ENCODE measurements around the gene PDE8B. TPM values are rescaled to one million over a fixed set of nuclear protein-coding genes. Genes with fewer than 3 reads are reported as not detected.

The PDE8B gene
- total RNA-seq, 2 experiments from 2014 or later: not detected

GRCh38 chr5:77251921-77252320 lies 41.4 kb downstream of the PDE8B start:
- intact Hi-C loops (cut with micrococcal nuclease): no loop called here
- ChIA-PET POLR2A (no interaction called here), CTCF (interaction anchor here (0.5 kb wide), 1 partner anchor 19 kb away, joined by 3 read pairs; no protein-coding TSS in a partner anchor)

DNA sequence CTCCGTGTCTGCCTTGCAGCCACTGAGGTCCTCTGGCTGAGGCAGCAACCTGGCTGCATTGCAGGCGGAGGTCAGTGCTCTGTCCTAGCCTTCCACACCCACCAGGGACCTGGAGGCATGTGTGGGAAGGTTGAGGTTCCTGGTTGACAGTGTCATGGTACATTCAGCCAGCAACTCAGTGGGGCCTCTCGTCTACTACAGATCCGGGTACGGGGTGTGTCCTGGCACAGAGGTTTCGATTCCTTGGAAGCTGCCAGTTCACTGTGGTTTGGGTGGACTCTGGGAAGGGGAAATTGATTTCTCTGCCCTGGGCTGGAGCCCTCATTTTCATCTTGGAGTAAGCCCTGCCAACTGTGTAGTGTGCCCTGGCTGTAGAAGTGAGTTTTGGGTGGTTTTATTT lies 45.1 kb downstream of the PDE8B start:
- Mint-ChIP-seq H3K9me3 (peaks cover 3% of the 10 kb centered on the region), H3K36me3 (no peaks in the 10 kb centered on the region), H3K27ac (no peak overlapping the region), H3K4me3 (no peak overlapping the region), H3K4me1 (ENCODE audit: low read depth) (peaks cover 2% of the 10 kb centered on the region), H3K27me3 (peaks cover 4% of the 10 kb centered on the region)
- ChIA-PET CTCF (no interaction called here), POLR2A (no interaction called here)
- intact Hi-C loops (cut with micrococcal nuclease): no loop called here
- DNase-seq: no peak

More at GRCh38 chr5:77251921-77252320, 41.4 kb downstream of the PDE8B start:
- H3K27ac Mint-ChIP-seq: no peak overlapping the region
- no peaks in the 10 kb centered on the region for H3K36me3 Mint-ChIP-seq
- H3K27me3 Mint-ChIP-seq: peaks cover 4% of the 10 kb centered on the region
- no peak for DNase-seq
- no peaks in the 10 kb centered on the region for H3K4me1 Mint-ChIP-seq (ENCODE audit: low read depth)
- H3K9me3 Mint-ChIP-seq: peaks cover under 1% of the 10 kb centered on the region
- no peak overlapping the region for H3K4me3 Mint-ChIP-seq

DNA sequence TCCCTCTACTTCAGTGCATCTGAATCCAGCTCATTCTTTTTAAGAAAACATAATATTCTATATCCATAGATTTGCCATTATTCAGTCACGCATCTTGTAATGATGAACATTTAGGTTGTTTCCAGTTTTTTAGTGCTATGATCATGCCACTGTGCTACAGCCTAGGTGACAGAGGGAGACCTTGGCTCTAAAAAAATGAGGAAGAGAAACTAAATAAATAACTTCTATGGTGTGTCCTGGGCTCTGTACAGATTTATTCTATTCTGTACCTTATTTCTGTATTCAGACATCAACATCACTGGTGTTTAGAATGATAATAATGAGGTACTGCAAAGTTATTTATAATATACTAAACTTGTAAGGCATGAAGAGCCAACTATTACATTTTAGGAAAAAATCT lies 45.9 kb downstream of the PDE8B start:
- Mint-ChIP-seq H3K27ac (no peak overlapping the region), H3K9me3 (peaks cover 3% of the 10 kb centered on the region), H3K36me3 (no peaks in the 10 kb centered on the region), H3K27me3 (peaks cover 6% of the 10 kb centered on the region), H3K4me1 (ENCODE audit: low read depth) (peaks cover 2% of the 10 kb centered on the region), H3K4me3 (no peak overlapping the region)
- CTCF ChIA-PET: no interaction called here
- POLR2A ChIA-PET: no interaction called here
- DNase-seq: no peak
- intact Hi-C loops (cut with micrococcal nuclease): no loop called here

GRCh38 chr5:77258652-77259051 lies 48.2 kb downstream of the PDE8B start:
- ChIA-PET POLR2A (no interaction called here), CTCF (interaction anchor here (0.7 kb wide), 1 partner anchor 1872 kb away, joined by 3 read pairs; no protein-coding TSS in a partner anchor)
- H3K36me3 Mint-ChIP-seq: no peaks in the 10 kb centered on the region
- peaks cover 2% of the 10 kb centered on the region for H3K4me1 Mint-ChIP-seq (ENCODE audit: low read depth)
- peaks cover 4% of the 10 kb centered on the region for H3K27me3 Mint-ChIP-seq
- DNase-seq: no peak
- H3K27ac Mint-ChIP-seq: no peak overlapping the region
- H3K4me3 Mint-ChIP-seq: no peak overlapping the region
- peaks cover 3% of the 10 kb centered on the region for H3K9me3 Mint-ChIP-seq
- intact Hi-C loops (cut with micrococcal nuclease): no loop called here

- peaks cover 3% of the 10 kb centered on the region for H3K9me3 Mint-ChIP-seq
- peaks cover 2% of the 10 kb centered on the region for H3K4me1 Mint-ChIP-seq (ENCODE audit: low read depth)
- POLR2A ChIA-PET: no interaction called here
- no peaks in the 10 kb centered on the region for H3K36me3 Mint-ChIP-seq
- peaks cover 4% of the 10 kb centered on the region for H3K27me3 Mint-ChIP-seq
- no peak overlapping the region for H3K27ac Mint-ChIP-seq
- intact Hi-C loops (cut with micrococcal nuclease): no loop called here
- no peak for DNase-seq
- CTCF ChIA-PET: no interaction called here
- H3K4me3 Mint-ChIP-seq: no peak overlapping the region
Measured at GRCh38 chr5:77259476-77259875, 49.0 kb downstream of the PDE8B start.

DNA sequence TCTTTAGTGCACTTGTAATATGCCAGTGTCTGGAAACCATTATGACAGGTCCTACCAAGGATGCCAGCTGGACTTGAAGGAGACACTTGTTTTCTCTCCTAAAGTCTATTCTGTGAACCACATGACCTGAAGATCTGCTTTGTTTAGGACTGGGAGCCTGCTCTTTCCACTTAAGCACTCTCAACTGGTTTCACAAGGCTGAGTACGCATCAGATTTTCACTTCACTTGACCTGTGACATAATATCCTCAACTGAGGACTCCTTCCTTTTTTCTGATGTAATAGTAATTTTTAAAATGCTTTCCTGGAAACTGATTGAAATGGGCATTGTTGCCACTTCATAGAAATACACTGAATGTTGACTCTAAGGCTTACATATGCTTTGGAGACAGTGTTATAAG lies 52.2 kb downstream of the PDE8B start:
- CTCF ChIA-PET: no interaction called here
- Mint-ChIP-seq H3K4me3 (no peak overlapping the region), H3K4me1 (ENCODE audit: low read depth) (peaks cover 2% of the 10 kb centered on the region), H3K27me3 (peaks cover 4% of the 10 kb centered on the region), H3K27ac (no peak overlapping the region), H3K36me3 (no peaks in the 10 kb centered on the region), H3K9me3 (no peaks in the 10 kb centered on the region)
- POLR2A ChIA-PET: no interaction called here
- DNase-seq: no peak
- intact Hi-C loops (cut with micrococcal nuclease): no loop called here

DNA sequence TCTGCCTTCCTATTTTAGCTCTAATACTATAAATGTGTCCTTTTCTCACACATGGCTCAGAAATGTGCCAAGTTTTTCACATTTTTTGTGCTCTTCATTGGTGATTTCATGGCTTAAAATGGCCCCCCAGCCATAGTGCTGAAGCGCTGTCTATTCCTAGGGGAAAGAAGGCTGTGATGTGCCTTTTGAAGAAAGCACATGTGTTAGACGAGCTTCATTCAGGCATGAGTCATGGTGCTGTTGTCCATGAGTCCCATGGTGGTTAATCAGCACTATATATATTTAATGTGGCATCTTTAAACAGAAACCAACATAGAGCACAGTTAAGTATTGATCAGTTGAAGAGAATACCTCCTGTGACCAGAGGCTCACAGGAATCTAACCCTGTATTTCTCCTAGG lies 55.8 kb downstream of the PDE8B start:
- ChIA-PET CTCF (no interaction called here), POLR2A (no interaction called here)
- H3K9me3 Mint-ChIP-seq: no peaks in the 10 kb centered on the region

DNA sequence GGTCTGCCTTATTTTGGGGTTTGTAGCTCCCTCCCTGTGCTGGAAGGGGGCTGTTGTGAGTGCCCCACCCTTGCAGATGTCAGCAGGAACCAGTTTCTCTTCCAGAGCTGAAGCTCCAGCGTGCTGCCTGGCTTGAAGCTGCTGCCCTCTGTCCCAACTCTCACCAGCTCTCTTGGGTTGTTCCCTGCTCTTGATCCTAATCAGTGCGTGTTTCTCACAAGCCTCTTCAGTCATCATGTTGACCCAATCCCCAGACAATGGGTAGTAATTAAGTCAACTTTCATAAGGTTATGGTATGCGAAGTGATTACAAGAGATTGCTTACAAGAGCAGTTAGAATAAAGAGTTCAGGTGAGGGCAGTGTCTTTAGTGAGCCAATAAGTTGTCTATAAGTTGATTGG lies 57.0 kb downstream of the PDE8B start:
- Mint-ChIP-seq H3K27me3 (peaks cover 10% of the 10 kb centered on the region), H3K27ac (no peak overlapping the region), H3K4me3 (no peak overlapping the region), H3K9me3 (no peaks in the 10 kb centered on the region), H3K4me1 (ENCODE audit: low read depth) (no peaks in the 10 kb centered on the region), H3K36me3 (no peaks in the 10 kb centered on the region)
- intact Hi-C loops (cut with micrococcal nuclease): no loop called here
- CTCF ChIA-PET: interaction anchor here (0.6 kb wide), 2 partner anchors 123 to 195 kb away, joined by 3 read pairs; no protein-coding TSS in a partner anchor
- POLR2A ChIA-PET: no interaction called here
- DNase-seq: no peak

More for the DNA sequence above, 55.8 kb downstream of the PDE8B start:
- Mint-ChIP-seq H3K27ac (no peak overlapping the region), H3K4me1 (ENCODE audit: low read depth) (no peaks in the 10 kb centered on the region), H3K4me3 (no peak overlapping the region), H3K36me3 (no peaks in the 10 kb centered on the region), H3K27me3 (peaks cover 9% of the 10 kb centered on the region)
- no peak for DNase-seq
- intact Hi-C loops (cut with micrococcal nuclease): no loop called here

GRCh38 chr5:77272206-77272605 lies 61.7 kb downstream of the PDE8B start:
- Mint-ChIP-seq H3K36me3 (no peaks in the 10 kb centered on the region), H3K9me3 (no peaks in the 10 kb centered on the region), H3K27ac (no peak overlapping the region), H3K27me3 (peaks cover 12% of the 10 kb centered on the region), H3K4me1 (ENCODE audit: low read depth) (peaks cover under 1% of the 10 kb centered on the region), H3K4me3 (no peak overlapping the region)
- CTCF ChIA-PET: no interaction called here
- intact Hi-C loops (cut with micrococcal nuclease): no loop called here
- no peak for DNase-seq
- POLR2A ChIA-PET: no interaction called here

DNA sequence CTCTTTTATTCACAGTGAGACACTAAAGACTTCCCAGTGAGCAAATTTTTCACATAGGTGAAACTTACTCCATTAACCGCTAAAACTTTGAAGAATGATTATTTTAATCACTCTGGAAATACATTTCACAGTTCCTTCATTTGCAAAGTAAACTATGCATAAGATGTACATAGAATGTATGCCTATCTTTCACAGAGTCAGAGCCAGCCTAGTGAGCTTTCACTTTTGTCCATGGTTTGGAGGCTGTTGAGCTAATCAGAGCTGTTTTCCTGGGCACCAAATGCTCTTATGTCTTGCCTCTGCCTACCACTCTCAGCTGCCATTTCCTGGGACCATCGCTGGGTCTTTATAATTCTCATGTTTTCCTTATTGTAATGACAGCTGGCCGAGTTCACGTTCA lies 67.3 kb downstream of the PDE8B start:
- Mint-ChIP-seq H3K36me3 (no peaks in the 10 kb centered on the region), H3K27ac (no peak overlapping the region), H3K4me3 (no peak overlapping the region), H3K4me1 (ENCODE audit: low read depth) (peaks cover 10% of the 10 kb centered on the region), H3K9me3 (no peaks in the 10 kb centered on the region), H3K27me3 (no peaks in the 10 kb centered on the region)
- CTCF ChIA-PET: no interaction called here
- no peak for DNase-seq
- intact Hi-C loops (cut with micrococcal nuclease): no loop called here
- POLR2A ChIA-PET: no interaction called here

- H3K27ac Mint-ChIP-seq: no peak overlapping the region
- H3K4me1 Mint-ChIP-seq (ENCODE audit: low read depth): peaks cover 10% of the 10 kb centered on the region
- no peaks in the 10 kb centered on the region for H3K36me3 Mint-ChIP-seq
- no peaks in the 10 kb centered on the region for H3K9me3 Mint-ChIP-seq
- no peak for DNase-seq
- ChIA-PET CTCF (no interaction called here), POLR2A (interaction anchor here (0.6 kb wide), 1 partner anchor 212 kb away, joined by 3 read pairs; no protein-coding TSS in a partner anchor)
- no peak overlapping the region for H3K4me3 Mint-ChIP-seq
- no peaks in the 10 kb centered on the region for H3K27me3 Mint-ChIP-seq
- intact Hi-C loops (cut with micrococcal nuclease): no loop called here
Measured at GRCh38 chr5:77280036-77280435, 69.6 kb downstream of the PDE8B start.

GRCh38 chr5:77281969-77282336 lies 71.5 kb downstream of the PDE8B start:
- Mint-ChIP-seq H3K27ac (no peak overlapping the region), H3K9me3 (no peaks in the 10 kb centered on the region), H3K4me3 (no peak overlapping the region), H3K4me1 (ENCODE audit: low read depth) (peaks cover 10% of the 10 kb centered on the region), H3K36me3 (no peaks in the 10 kb centered on the region), H3K27me3 (no peaks in the 10 kb centered on the region)
- ChIA-PET CTCF (no interaction called here), POLR2A (no interaction called here)
- intact Hi-C loops (cut with micrococcal nuclease): no loop called here
- no peak for DNase-seq

GRCh38 chr5:77282337-77283027 lies 72.0 kb downstream of the PDE8B start:
- Mint-ChIP-seq H3K36me3 (no peaks in the 10 kb centered on the region), H3K4me3 (no peak overlapping the region), H3K9me3 (no peaks in the 10 kb centered on the region), H3K4me1 (ENCODE audit: low read depth) (peaks cover 7% of the 10 kb centered on the region), H3K27me3 (no peaks in the 10 kb centered on the region), H3K27ac (no peak overlapping the region)
- ChIA-PET CTCF (no interaction called here), POLR2A (no interaction called here)
- no peak for DNase-seq
- intact Hi-C loops (cut with micrococcal nuclease): no loop called here
